Nucleus accumbens (tissue), 56 donors: ENCODE data around the gene RBM3.

Experiments used
- DNase-seq, 56 donors: peaks; one replicate each; lab custom pipeline; 2025; lab: John Stamatoyannopoulos, UW

The RBM3 gene

DNA sequence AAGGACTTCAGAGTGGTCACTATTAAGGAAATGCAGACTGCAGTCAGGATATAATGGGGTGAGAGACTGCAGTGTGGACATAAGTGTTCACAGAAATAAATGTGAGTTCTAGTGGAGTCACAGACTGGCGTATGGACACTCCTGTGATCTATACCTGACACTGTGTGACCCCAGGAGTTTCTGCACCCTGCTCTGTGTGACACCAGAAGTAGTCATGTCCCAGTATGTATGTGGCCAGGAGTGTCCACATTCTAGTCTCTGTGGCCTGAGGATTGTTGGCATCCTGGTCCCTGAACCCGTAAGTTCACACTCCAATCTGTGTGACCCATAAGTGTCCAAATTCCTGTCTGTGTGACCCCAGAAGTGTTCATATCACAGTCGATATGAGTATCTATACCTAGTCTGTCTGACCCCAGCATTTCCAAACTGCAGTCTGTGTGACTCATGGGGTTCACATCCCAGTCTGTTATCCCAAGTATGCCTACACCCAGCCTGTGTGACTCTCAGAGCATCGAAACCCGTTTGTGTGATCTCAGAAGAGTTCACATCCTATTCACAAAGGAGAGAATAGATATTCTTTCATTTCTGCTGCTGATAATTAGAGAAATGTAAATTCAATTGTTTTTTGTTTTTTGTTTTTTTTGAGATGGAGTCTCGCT, 39.3 kb downstream of the RBM3 start:
- DNase-seq, result no peak

DNA sequence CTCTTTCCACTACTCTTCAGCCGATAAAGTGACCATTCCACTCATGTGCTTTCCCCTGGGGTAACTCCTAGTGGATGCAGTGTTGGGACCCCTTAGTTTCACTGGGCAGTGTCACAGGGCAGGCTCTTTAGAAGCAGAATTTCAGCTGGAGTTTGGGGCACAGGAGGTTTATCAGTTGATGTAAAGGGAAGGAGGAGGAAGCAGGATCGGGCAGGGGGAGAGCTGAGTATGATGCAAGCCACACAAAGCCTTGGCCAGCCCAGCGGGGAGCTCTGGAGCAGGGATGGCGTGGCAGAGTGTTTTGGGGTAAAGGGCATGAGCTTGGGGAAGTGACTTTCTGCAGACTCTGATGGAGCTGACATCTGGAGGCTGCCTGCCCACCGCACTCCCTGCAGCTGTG, 42.3 kb downstream of the RBM3 start:
- DNase-seq, result no peak

DNA sequence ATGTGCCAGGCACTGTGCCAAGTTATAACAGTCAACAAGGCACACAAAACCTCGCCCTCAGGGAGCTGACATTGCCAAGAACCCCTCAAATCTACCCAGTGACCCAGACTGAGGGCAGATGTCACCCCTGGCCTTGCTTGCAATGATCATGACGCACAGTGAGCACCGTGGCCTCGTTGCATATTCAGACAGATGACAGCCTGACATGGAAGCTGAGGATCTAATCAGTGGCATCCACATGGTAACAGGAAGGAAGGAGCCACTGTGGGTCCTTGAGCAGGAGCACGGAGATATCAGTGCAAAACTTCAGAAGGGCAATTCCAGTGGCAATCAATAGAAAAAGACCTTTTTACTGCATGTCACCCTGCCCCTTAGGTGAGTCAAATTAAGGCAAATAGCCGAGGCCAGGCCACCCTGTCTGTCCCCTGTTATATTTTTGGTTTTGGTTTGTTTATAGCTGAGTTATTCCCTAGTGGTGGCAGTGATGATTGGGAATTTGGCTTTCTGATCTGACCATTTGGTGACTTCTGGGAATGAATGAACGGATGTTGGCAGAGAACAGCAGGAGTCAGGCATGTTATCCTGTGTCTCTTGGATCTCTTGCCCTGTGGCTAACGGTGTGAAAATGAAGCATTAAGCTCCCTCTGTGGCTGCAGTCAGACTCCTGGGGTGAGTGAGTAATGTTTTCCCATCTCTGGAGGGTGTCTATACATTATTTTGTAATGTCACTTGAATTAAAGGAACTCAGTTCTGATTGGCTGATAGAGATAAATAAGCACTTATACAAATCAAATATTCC, 43.5 kb downstream of the RBM3 start:
- no peak for DNase-seq

DNA sequence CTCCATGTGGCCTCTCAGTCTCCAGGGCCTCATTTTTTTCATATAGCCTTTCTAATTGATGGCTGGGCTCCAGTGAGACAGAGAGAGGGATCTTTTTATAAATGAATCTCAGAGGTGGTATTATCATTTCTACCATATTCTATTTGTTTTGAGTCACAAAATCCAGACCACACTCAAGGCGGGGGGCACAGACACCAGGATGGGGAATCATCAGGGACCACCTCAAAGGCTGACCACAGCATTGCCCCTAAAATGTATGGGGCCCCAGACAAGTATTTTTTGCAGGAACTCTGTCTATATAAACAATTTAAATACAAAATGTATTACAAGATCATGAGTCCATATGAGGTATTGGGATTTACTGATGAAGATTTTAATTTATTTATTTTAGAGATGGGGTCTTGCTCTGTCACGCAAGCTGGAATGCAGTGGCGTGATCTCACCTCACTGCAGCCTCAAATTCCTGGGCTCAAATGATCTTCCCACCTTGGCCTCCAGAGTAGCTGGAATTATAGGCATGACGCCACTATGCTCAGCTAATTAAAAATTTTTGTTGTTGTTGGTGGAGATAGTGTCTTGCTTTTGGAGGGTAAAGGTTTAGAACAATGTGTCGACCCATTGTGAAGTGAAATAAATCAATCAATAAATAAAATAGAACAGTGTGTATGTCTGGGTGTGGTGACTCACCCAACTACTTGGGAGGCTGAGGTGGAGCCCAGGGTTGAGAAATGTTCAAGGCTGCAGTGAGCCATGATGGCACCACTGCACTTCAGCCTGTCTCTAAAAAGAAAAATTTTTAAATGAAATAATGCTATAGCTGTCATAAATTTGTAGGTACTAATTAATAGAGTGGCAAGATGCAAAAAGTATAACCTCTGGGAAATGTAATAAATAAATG, 52.4 kb downstream of the RBM3 start:
- no peak for DNase-seq
